Measurements from ENCODE around the gene MIER1. TPM values are rescaled to one million over a fixed set of nuclear protein-coding genes. Genes with fewer than 3 reads are reported as not detected.

Gene MIER1
- total and polyA plus RNA-seq, 9 of the 15 experiments (the other 6 are each of a cell fraction or from before 2014, with no cell fraction given), result 13.9 to 34.8 (median 21.5) TPM

- Histone ChIP-seq H4K20me1 (replicated peaks; ENCODE audit: control insufficient read depth, insufficient read depth, low read length) (no peaks in the 10 kb centered on the region), H3K4me3 (no peak overlapping the region), H3K27ac (ENCODE audit: extremely low read depth, low read depth, low read length) (no peak overlapping the region), H3K9ac (ENCODE audit: insufficient read depth in 1 of 2, low read depth in 2 of 2, low read length in 2 of 2) (no peak overlapping the region), H3K9me3 (replicated peaks; ENCODE audit: control insufficient read depth, insufficient read depth, low read depth, low read length) (peaks cover 4% of the 10 kb centered on the region), H3K79me2 (ENCODE audit: control insufficient read depth, insufficient read depth, low read length) (peaks cover 27% of the 10 kb centered on the region), H2AFZ (ENCODE audit: low read depth, low read length) (no peak overlapping the region), H3K36me3 (ENCODE audit: control insufficient read depth, insufficient read depth, low read length) (peaks cover 3% of the 10 kb centered on the region; the same call in 1 of the 3 replicates), H3K9me1 (ENCODE audit: control insufficient read depth, insufficient read depth, low read length) (no peaks in the 10 kb centered on the region), H3K4me1 (replicated peaks in 1 of 2; ENCODE audit: control insufficient read depth in 2 of 2, insufficient read depth in 2 of 2, low read length in 2 of 2) (peaks cover 0 to 15% of the 10 kb centered on the region in 2 experiments; a peak in 2 of 5 replicates), H3K4me2 (ENCODE audit: insufficient read depth, low read length) (no peak overlapping the region), H3K27me3 (ENCODE audit: control insufficient read depth in 2 of 2, insufficient read depth in 2 of 2, low read length in 2 of 2) (no peaks in the 10 kb centered on the region)
- no peak for TF ChIP-seq SREBF1 (IDR thresholded peaks at IDR 0.05; ENCODE audit: borderline replicate concordance, low read depth, low read length)
- no peak for TF ChIP-seq E2F3 (CRISPR knock-in tag; IDR thresholded peaks at IDR 0.05)
- no peak for TF ChIP-seq POLR2B (IDR thresholded peaks at IDR 0.05; ENCODE audit: low read depth, partially characterized antibody)
- no peak for TF ChIP-seq IFI16 (CRISPR knock-in tag; IDR thresholded peaks at IDR 0.05)
- TF ChIP-seq NFXL1 (CRISPR knock-in tag; IDR thresholded peaks at IDR 0.05), result no peak
- no peak for TF ChIP-seq ZNF146 (CRISPR knock-in tag; IDR thresholded peaks at IDR 0.05; ENCODE audit: unreplicated experiment)
- TF ChIP-seq RBM39 (optimal IDR thresholded peaks at IDR 0.05; ENCODE audit: low read depth, low read length), result no peak
- no peak for TF ChIP-seq HLTF (IDR thresholded peaks at IDR 0.05)
- no peak for TF ChIP-seq SAFB (IDR thresholded peaks at IDR 0.05; ENCODE audit: borderline replicate concordance, low read depth, low read length)
- TF ChIP-seq ZNF444 (CRISPR knock-in tag; IDR thresholded peaks at IDR 0.05), result no peak
- no peak for TF ChIP-seq ESRRB (CRISPR knock-in tag; IDR thresholded peaks at IDR 0.05; ENCODE audit: borderline replicate concordance)
- TF ChIP-seq JUND (IDR thresholded peaks at IDR 0.05; ENCODE audit: borderline replicate concordance, low read depth, low read length), result no peak
- TF ChIP-seq JUND (tag; IDR thresholded peaks at IDR 0.05; ENCODE audit: borderline replicate concordance, low read depth, low read length), result no peak
- no peak for TF ChIP-seq NR3C1 (CRISPR knock-in tag; IDR thresholded peaks at IDR 0.05)
- TF ChIP-seq ELK3 (CRISPR knock-in tag; IDR thresholded peaks at IDR 0.05), result no peak
- no peak for TF ChIP-seq MECOM (CRISPR knock-in tag; IDR thresholded peaks at IDR 0.05)
- no peak for TF ChIP-seq HMGN3 (IDR thresholded peaks at IDR 0.05; ENCODE audit: borderline replicate concordance, extremely low read depth, insufficient read length, low read depth, low read length)
- no TSS peak for BruUV-seq (replicated peaks)
- intact Hi-C loops (cut with micrococcal nuclease), result loop anchor here (5.0 kb wide), 1 partner anchor 58 kb away; no protein-coding TSS in a partner anchor
- CTCF ChIA-PET (ENCODE audit: low intra/inter-chr PET ratio), result no interaction called here
- DNase-seq (ENCODE audit: extremely low read depth in 1 of 4, low spot score in 3 of 4) (no peak), FAIRE-seq (no peak), ATAC-seq (no peak)
- POLR2A ChIA-PET, result no interaction called here
- WGBS (ENCODE audit: insufficient coverage, low coverage, missing lambda C conversion rate), result 59% methylated on average over 3 of the region's 3 CpGs
- in situ Hi-C loops (cut with MboI), result no loop called here
Measured at GRCh38 chr1:66919828-66920227, 5.0 kb upstream of the MIER1 start.

Measured in K562 (cell line).